ENCODE results near the gene TAP2. TPM values are rescaled to one million over a fixed set of nuclear protein-coding genes. Genes with fewer than 3 reads are reported as not detected.

The TAP2 gene
- total and polyA plus RNA-seq, 2 of the 13 experiments (the other 11 are each of a cell fraction or from before 2014, with no cell fraction given), result 10.3 to 17.6 TPM

GRCh38 chr6:32853541-32854375, 15.2 kb upstream of the TAP2 start, which contains the start of the genes PSMB9 and TAP1 (continued):
- no peak for TF ChIP-seq DZIP1 (CRISPR knock-in tag; IDR thresholded peaks at IDR 0.05)
- TF ChIP-seq ZNF75D (CRISPR knock-in tag; IDR thresholded peaks at IDR 0.05; ENCODE audit: borderline replicate concordance), result no peak
- no peak for TF ChIP-seq KLF13 (CRISPR knock-in tag; IDR thresholded peaks at IDR 0.05)
- TF ChIP-seq ZNF879 (CRISPR knock-in tag; IDR thresholded peaks at IDR 0.05), result no peak
- TF ChIP-seq ZFYVE20 (CRISPR knock-in tag; IDR thresholded peaks at IDR 0.05; ENCODE audit: borderline replicate concordance, low read depth), result 0 out of 2 replicates have a peak, but pooled peaks have one; percentile 36
- TF ChIP-seq ATF1 (CRISPR knock-in tag; IDR thresholded peaks at IDR 0.05), result peak; percentile 93
- TF ChIP-seq CREM (IDR thresholded peaks at IDR 0.05), result peak; percentile 91
- peak; percentile 78 for TF ChIP-seq CREM (CRISPR knock-in tag; IDR thresholded peaks at IDR 0.05)
- TF ChIP-seq RBM39 (IDR thresholded peaks at IDR 0.05; ENCODE audit: low read depth, low read length, poor library complexity, severe bottlenecking), result peak; percentile 90
- 0 out of 2 replicates have a peak, but pooled peaks have one; percentile 18 for TF ChIP-seq FOXM1 (CRISPR knock-in tag; IDR thresholded peaks at IDR 0.05)
- TF ChIP-seq ZNF777 (CRISPR knock-in tag; IDR thresholded peaks at IDR 0.05), result peak; percentile 44
- 0 out of 2 replicates have a peak, but pooled peaks have one; percentile 17 for TF ChIP-seq RBAK (CRISPR knock-in tag; IDR thresholded peaks at IDR 0.05)
- TF ChIP-seq ZNF574 (CRISPR knock-in tag; IDR thresholded peaks at IDR 0.05), result peak; percentile 66
- TF ChIP-seq FOXP4 (CRISPR knock-in tag; IDR thresholded peaks at IDR 0.05), result peak; percentile 44; the same call in 1 of the 2 replicates
- peak; percentile 7; the same call in 1 of the 2 replicates for TF ChIP-seq ZNF768 (CRISPR knock-in tag; IDR thresholded peaks at IDR 0.05)
- TF ChIP-seq ZFP36L1 (CRISPR knock-in tag; IDR thresholded peaks at IDR 0.05), result 0 out of 2 replicates have a peak, but pooled peaks have one; percentile 46
- TF ChIP-seq RFXANK (CRISPR knock-in tag; IDR thresholded peaks at IDR 0.05), result peak; percentile 100
- TF ChIP-seq CREB1 (IDR thresholded peaks at IDR 0.05), result peak; percentile 94
- peak; percentile 96 for TF ChIP-seq CREB1 (CRISPR knock-in tag; IDR thresholded peaks at IDR 0.05)
- TF ChIP-seq ZNF484 (CRISPR knock-in tag; IDR thresholded peaks at IDR 0.05; ENCODE audit: borderline replicate concordance, low read depth), result no peak
- TF ChIP-seq THAP7 (CRISPR knock-in tag; IDR thresholded peaks at IDR 0.05), result no peak; the same call in 1 of the 2 replicates
- peak; percentile 75 for TF ChIP-seq GATAD1 (CRISPR knock-in tag; IDR thresholded peaks at IDR 0.05)
- TF ChIP-seq HMGA1 (CRISPR knock-in tag; conservative IDR thresholded peaks at IDR 0.05), result no peak
